H1 (cell line): ENCODE results near the gene TTC38. TPM values are rescaled to one million over a fixed set of nuclear protein-coding genes. Genes with fewer than 3 reads are reported as not detected.

Source experiments
- POU5F1 ChIP-seq: IDR thresholded peaks from 2 replicates; pipeline ENCODE4 v1.6.1; 2011; ENCODE audit warnings: low read depth, mild to moderate bottlenecking, low read length, moderate library complexity
- RAD21 ChIP-seq, 2 experiments: IDR thresholded peaks in 1 of 2; conservative IDR thresholded peaks in 1 of 2; 2 replicates each; pipeline ENCODE4 v1.6.1; 2011; ENCODE audit warnings: low read depth in 2 of 2, low read length in 2 of 2, improper control_type of control experiment in 1 of 2, inconsistent platforms in 1 of 2, mild to moderate bottlenecking in 1 of 2, moderate library complexity in 1 of 2
- SIN3A ChIP-seq, 2 experiments: IDR thresholded peaks in 1 of 2; conservative IDR thresholded peaks in 1 of 2; 2 replicates each; pipeline ENCODE4 v1.6.1; 2011 to 2012; ENCODE audit warnings: low read length in 2 of 2, improper control_type of control experiment in 1 of 2, low read depth in 1 of 2, mild to moderate bottlenecking in 1 of 2
- SIRT6 ChIP-seq: IDR thresholded peaks from one replicate; pipeline ENCODE4 v1.7.1; 2012; ENCODE audit warnings: low read length, inconsistent platforms
- SUZ12 ChIP-seq: fragments of 200-600 bp; sonication (generic); IDR thresholded peaks from 2 replicates; pipeline ENCODE4 v1.6.1; 2012; ENCODE audit warnings: mild to moderate bottlenecking, inconsistent platforms, low read length, moderate library complexity, mixed read lengths
- polyA plus RNA-seq, 7 experiments: library from polyadenylated mRNA; depleted of rRNA in 3 of 7; stranded (reverse) in 5 of 7; unstranded in 2 of 7; fragments of >200 nt in 5 of 7; fragments of 200-250 nt in 2 of 7; gene quantifications; 1 replicate in 5 of 7; 2 replicates in 1 of 7; 4 replicates in 1 of 7; pipeline versions ENCODE4 v1.2.1 to v1.2.3, GENCODE V29; 2011 to 2013; ENCODE audit warnings: missing spikeins in 2 of 7, mixed read lengths in 2 of 7
- total RNA-seq: library from RNA; stranded (reverse); fragmentation: NEBNext Ultra II Directional; extraction: Animal tissue kit (Norgen Biotek cat#: 25700); gene quantifications from 2 replicates; pipeline ENCODE4 v1.2.1, GENCODE V29; 2021
- TF ChIP-seq, protein P1 (sequence below): IDR thresholded peaks from 2 replicates; pipeline ENCODE4 v1.6.1; 2012; ENCODE audit warnings: inconsistent platforms

Gene TTC38
- total and polyA plus RNA-seq, 2 of the 8 experiments (the other 6 are each of a cell fraction or from before 2014, with no cell fraction given) = 25.3 to 34.8 TPM

DNA sequence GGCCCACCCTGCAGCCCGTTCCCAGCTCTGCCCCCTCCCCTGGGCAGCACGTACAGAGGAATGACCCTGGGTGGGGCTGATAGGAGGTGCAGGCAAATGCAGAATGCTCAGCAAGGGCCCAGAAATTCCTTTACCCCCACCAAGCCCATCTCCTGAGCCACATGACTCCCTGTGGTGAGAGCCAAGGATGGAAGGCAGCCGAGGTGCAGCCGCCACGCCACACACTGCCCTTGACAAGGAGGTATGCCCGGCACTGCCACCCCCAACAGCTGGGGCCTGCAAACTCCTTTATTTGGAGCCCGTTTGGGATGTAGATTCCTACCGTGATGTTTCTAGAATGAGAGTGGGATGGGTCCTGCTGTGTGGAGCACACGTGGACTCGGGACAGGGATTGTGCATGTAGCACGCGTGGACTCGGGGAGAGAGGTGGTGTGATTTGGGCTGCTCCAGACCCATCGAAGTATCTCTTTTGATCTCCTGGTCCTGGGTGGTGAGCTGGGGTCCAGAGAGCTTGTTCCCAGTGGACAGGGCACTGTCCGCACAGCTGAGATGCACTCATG is 41.8 kb downstream of the TTC38 start (continued):
- TF ChIP-seq RAD21 (IDR thresholded peaks at IDR 0.05 in 1 of 2, conservative IDR thresholded peaks at IDR 0.05 in 1 of 2; ENCODE audit: low read depth in 2 of 2, low read length in 2 of 2) = no peak
- no peak for TF ChIP-seq SIN3A (conservative IDR thresholded peaks at IDR 0.05 in 1 of 2, IDR thresholded peaks at IDR 0.05 in 1 of 2; ENCODE audit: low read depth in 1 of 2, low read length in 2 of 2)
- TF ChIP-seq, protein P1, sequence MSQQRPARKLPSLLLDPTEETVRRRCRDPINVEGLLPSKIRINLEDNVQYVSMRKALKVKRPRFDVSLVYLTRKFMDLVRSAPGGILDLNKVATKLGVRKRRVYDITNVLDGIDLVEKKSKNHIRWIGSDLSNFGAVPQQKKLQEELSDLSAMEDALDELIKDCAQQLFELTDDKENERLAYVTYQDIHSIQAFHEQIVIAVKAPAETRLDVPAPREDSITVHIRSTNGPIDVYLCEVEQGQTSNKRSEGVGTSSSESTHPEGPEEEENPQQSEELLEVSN = no peak
- TF ChIP-seq POU5F1 = no peak
- no peak for TF ChIP-seq SIRT6
- no peak for TF ChIP-seq SUZ12
